ENCODE results near the gene ANGPTL5. TPM values are rescaled to one million over a fixed set of nuclear protein-coding genes. Genes with fewer than 3 reads are reported as not detected.

ANGPTL5 gene
- total RNA-seq, 1 experiment from 2014 or later = not detected

DNA sequence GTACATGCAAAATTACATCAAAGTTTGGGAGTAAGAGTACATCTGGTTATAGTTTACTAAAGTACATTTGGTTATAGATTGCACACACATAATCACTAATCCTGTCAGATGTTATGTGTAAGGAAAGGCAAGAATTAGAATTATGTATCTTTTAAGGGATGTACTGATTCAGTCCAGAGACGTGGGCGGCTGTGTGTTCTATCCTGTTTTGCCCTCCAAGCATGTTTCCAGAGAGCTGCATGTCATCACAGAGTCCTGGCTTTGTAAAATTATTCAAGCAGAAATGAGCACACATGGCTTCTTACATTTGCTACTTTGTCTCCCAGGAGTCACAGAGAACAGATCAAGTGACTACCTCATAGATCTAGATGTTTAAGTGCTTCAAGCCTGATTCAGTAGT is 34.7 kb downstream of the ANGPTL5 start:
- in situ Hi-C loops (cut with HindIII; ENCODE audit: low pct_unique_long_range_greater_than_20kb, low sequenced_read_pairs) = no loop called here
- TF ChIP-seq, protein P1, sequence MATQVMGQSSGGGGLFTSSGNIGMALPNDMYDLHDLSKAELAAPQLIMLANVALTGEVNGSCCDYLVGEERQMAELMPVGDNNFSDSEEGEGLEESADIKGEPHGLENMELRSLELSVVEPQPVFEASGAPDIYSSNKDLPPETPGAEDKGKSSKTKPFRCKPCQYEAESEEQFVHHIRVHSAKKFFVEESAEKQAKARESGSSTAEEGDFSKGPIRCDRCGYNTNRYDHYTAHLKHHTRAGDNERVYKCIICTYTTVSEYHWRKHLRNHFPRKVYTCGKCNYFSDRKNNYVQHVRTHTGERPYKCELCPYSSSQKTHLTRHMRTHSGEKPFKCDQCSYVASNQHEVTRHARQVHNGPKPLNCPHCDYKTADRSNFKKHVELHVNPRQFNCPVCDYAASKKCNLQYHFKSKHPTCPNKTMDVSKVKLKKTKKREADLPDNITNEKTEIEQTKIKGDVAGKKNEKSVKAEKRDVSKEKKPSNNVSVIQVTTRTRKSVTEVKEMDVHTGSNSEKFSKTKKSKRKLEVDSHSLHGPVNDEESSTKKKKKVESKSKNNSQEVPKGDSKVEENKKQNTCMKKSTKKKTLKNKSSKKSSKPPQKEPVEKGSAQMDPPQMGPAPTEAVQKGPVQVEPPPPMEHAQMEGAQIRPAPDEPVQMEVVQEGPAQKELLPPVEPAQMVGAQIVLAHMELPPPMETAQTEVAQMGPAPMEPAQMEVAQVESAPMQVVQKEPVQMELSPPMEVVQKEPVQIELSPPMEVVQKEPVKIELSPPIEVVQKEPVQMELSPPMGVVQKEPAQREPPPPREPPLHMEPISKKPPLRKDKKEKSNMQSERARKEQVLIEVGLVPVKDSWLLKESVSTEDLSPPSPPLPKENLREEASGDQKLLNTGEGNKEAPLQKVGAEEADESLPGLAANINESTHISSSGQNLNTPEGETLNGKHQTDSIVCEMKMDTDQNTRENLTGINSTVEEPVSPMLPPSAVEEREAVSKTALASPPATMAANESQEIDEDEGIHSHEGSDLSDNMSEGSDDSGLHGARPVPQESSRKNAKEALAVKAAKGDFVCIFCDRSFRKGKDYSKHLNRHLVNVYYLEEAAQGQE (IDR thresholded peaks at IDR 0.05; ENCODE audit: insufficient read depth in 1 of 2, low read depth in 2 of 2, low read length in 1 of 2) = no peak
- Histone ChIP-seq H3K27me3 (ENCODE audit: control insufficient read depth, insufficient read depth, low read length) (no peaks in the 10 kb centered on the region), H3K4me3 (ENCODE audit: low read depth in 2 of 2, low read length in 2 of 2) (no peak overlapping the region), H3K9me3 (ENCODE audit: control insufficient read depth, insufficient read depth, low read depth, low read length) (no peaks in the 10 kb centered on the region), H3K4me1 (ENCODE audit: control insufficient read depth, insufficient read depth, low read length) (no peaks in the 10 kb centered on the region), H3K27ac (ENCODE audit: low read length) (no peak overlapping the region), H3K36me3 (ENCODE audit: control insufficient read depth, insufficient read depth, low read length) (no peaks in the 10 kb centered on the region)
- ChIA-PET POLR2A (no interaction called here), CTCF (no interaction called here)
- BruUV-seq (replicated peaks) = no TSS peak
- intact Hi-C loops (cut with micrococcal nuclease; ENCODE audit: unreplicated experiment) = no loop called here
- ATAC-seq (no peak), DNase-seq (ENCODE audit: low read depth, low spot score) (no peak)

- BruUV-seq (replicated peaks) = no TSS peak
- DNase-seq (ENCODE audit: low read depth, low spot score) (no peak), ATAC-seq (no peak)
- intact Hi-C loops (cut with micrococcal nuclease; ENCODE audit: unreplicated experiment) (no loop called here), in situ Hi-C loops (cut with HindIII; ENCODE audit: low pct_unique_long_range_greater_than_20kb, low sequenced_read_pairs) (no loop called here)
- Histone ChIP-seq H3K27ac (ENCODE audit: low read length) (no peak overlapping the region), H3K4me3 (ENCODE audit: low read depth in 2 of 2, low read length in 2 of 2) (no peak overlapping the region), H3K36me3 (ENCODE audit: control insufficient read depth, insufficient read depth, low read length) (no peaks in the 10 kb centered on the region), H3K27me3 (ENCODE audit: control insufficient read depth, insufficient read depth, low read length) (no peaks in the 10 kb centered on the region), H3K9me3 (ENCODE audit: control insufficient read depth, insufficient read depth, low read depth, low read length) (no peaks in the 10 kb centered on the region), H3K4me1 (ENCODE audit: control insufficient read depth, insufficient read depth, low read length) (no peaks in the 10 kb centered on the region)
- no peak for TF ChIP-seq POLR2AphosphoS5 (IDR thresholded peaks at IDR 0.05; ENCODE audit: low read depth, low read length)
- TF ChIP-seq, protein P2, sequence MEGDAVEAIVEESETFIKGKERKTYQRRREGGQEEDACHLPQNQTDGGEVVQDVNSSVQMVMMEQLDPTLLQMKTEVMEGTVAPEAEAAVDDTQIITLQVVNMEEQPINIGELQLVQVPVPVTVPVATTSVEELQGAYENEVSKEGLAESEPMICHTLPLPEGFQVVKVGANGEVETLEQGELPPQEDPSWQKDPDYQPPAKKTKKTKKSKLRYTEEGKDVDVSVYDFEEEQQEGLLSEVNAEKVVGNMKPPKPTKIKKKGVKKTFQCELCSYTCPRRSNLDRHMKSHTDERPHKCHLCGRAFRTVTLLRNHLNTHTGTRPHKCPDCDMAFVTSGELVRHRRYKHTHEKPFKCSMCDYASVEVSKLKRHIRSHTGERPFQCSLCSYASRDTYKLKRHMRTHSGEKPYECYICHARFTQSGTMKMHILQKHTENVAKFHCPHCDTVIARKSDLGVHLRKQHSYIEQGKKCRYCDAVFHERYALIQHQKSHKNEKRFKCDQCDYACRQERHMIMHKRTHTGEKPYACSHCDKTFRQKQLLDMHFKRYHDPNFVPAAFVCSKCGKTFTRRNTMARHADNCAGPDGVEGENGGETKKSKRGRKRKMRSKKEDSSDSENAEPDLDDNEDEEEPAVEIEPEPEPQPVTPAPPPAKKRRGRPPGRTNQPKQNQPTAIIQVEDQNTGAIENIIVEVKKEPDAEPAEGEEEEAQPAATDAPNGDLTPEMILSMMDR (IDR thresholded peaks at IDR 0.05) = peak; percentile 69
- ChIA-PET POLR2A (no interaction called here), CTCF (interaction anchor here (0.8 to 1.0 kb wide), 2 partner anchors 94 to 128 kb away, joined by 3 to 4 read pairs; no protein-coding TSS in a partner anchor)
Observed at GRCh38 chr11:101880222-101880621, 36.1 kb downstream of the ANGPTL5 start.

DNA sequence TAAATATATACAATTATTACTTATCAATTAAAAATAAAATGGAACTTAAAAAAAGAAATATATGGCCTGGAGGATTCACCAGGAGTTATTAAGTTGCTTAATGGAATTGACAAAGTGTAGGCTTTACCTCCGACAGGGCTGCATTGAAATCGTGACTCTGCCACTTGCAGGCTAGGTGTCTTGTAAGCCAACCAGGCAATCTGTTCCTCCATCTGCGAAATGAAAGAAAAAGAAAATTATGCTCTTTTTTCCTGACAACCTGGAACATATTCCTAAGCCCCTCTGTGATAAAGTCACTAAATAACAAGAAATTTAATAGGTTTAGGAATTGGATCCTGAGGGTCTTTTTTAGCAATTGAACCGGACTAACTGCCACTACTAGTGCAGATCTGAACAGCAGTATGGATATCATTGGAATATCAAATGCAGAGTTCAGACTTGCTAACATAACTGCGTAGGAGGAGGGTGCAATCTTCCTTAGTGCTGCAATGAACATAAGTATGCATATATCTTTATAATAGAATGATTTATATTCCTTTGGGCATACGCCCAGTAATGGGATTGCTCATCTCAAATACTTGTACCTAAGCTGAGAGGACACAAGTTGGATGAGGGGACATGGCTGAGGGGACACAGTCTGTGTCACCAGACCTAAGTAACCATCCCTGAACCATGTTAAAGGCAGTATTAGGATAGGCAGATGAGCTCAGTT is 44.0 kb downstream of the ANGPTL5 start:
- ATAC-seq (no peak), DNase-seq (ENCODE audit: low read depth, low spot score) (no peak)
- Histone ChIP-seq H3K27me3 (ENCODE audit: control insufficient read depth, insufficient read depth, low read length) (no peaks in the 10 kb centered on the region), H3K4me3 (ENCODE audit: low read depth in 2 of 2, low read length in 2 of 2) (no peak overlapping the region), H3K36me3 (ENCODE audit: control insufficient read depth, insufficient read depth, low read length) (no peaks in the 10 kb centered on the region), H3K9me3 (ENCODE audit: control insufficient read depth, insufficient read depth, low read depth, low read length) (no peaks in the 10 kb centered on the region), H3K27ac (ENCODE audit: low read length) (no peak overlapping the region), H3K4me1 (ENCODE audit: control insufficient read depth, insufficient read depth, low read length) (no peaks in the 10 kb centered on the region)
- intact Hi-C loops (cut with micrococcal nuclease; ENCODE audit: unreplicated experiment) (no loop called here), in situ Hi-C loops (cut with HindIII; ENCODE audit: low pct_unique_long_range_greater_than_20kb, low sequenced_read_pairs) (no loop called here)
- ChIA-PET CTCF (no interaction called here), POLR2A (no interaction called here)
- TF ChIP-seq POLR2AphosphoS5 (IDR thresholded peaks at IDR 0.05; ENCODE audit: low read depth, low read length) (no peak), SIN3A (IDR thresholded peaks at IDR 0.05; ENCODE audit: borderline replicate concordance, insufficient read depth, low read depth, low read length) (no peak), TCF7L2 (IDR thresholded peaks at IDR 0.05; ENCODE audit: low read depth, low read length) (no peak)
- TF ChIP-seq, protein P1 (IDR thresholded peaks at IDR 0.05; ENCODE audit: insufficient read depth in 1 of 2, low read depth in 2 of 2, low read length in 1 of 2) = no peak
- TF ChIP-seq, protein P2 (IDR thresholded peaks at IDR 0.05) = no peak
- BruUV-seq (replicated peaks) = no TSS peak
